GM23338 (cell line): ENCODE measurements around the gene SETBP1. TPM values are rescaled to one million over a fixed set of nuclear protein-coding genes. Genes with fewer than 3 reads are reported as not detected.

Experiments used
- ATAC-seq: fragments of 200-7000 bp; cut with Tn5 transposase; 3 replicates; pipeline ENCODE4 v1.9.1; 2020
- DNase-seq: peaks from one replicate; pipeline ENCODE4 v3.0.0-alpha.2; 2015; ENCODE audit warnings: low spot score
- H2AFZ ChIP-seq: fragments of 200-600 bp; sonication (generic); 2 replicates; pipeline ENCODE4 v1.8.0; 2016; ENCODE audit warnings: antibody characterized with exemption, mild to moderate bottlenecking, moderate library complexity
- H3F3A ChIP-seq: fragments of 200-600 bp; sonication (generic); replicated peaks from 2 replicates; pipeline ENCODE4 v1.8.0; 2017; ENCODE audit warnings: antibody characterized with exemption, mixed run types, low read depth
- H3K27ac ChIP-seq: fragments of 200-600 bp; sonication (generic); 2 replicates; pipeline ENCODE4 v1.6.1; 2016; ENCODE audit warnings: low read depth
- H3K27me3 ChIP-seq: fragments of 200-600 bp; sonication (generic); 2 replicates; pipeline ENCODE4 v1.8.0; 2016; ENCODE audit warnings: mild to moderate bottlenecking, mixed run types, moderate library complexity; ENCODE audit not compliant: insufficient read depth
- H3K36me3 ChIP-seq: fragments of 200-600 bp; sonication (generic); 2 replicates; pipeline ENCODE4 v1.8.0; 2016; ENCODE audit warnings: mild to moderate bottlenecking; ENCODE audit not compliant: insufficient read depth
- H3K4me1 ChIP-seq: fragments of 200-600 bp; sonication (generic); 2 replicates; pipeline ENCODE4 v1.8.0; 2016; ENCODE audit warnings: mild to moderate bottlenecking, moderate library complexity; ENCODE audit not compliant: insufficient read depth
- H3K4me2 ChIP-seq: fragments of 200-600 bp; sonication (generic); 2 replicates; pipeline ENCODE4 v1.7.1; 2017; ENCODE audit warnings: mixed run types
- H3K4me3 ChIP-seq: fragments of 200-600 bp; sonication (generic); 2 replicates; pipeline ENCODE4 v1.6.1; 2016; ENCODE audit warnings: mixed run types
- H3K79me2 ChIP-seq: fragments of 200-600 bp; sonication (generic); replicated peaks from 2 replicates; pipeline ENCODE4 v1.8.0; 2017; ENCODE audit warnings: mild to moderate bottlenecking; ENCODE audit not compliant: insufficient read depth
- H3K9me2 ChIP-seq: fragments of 200-600 bp; sonication (generic); 2 replicates; pipeline ENCODE4 v1.8.0; 2017; ENCODE audit not compliant: insufficient read depth
- H4K20me1 ChIP-seq: fragments of 200-600 bp; sonication (generic); replicated peaks from 2 replicates; pipeline ENCODE4 v1.8.0; 2017; ENCODE audit warnings: mild to moderate bottlenecking; ENCODE audit not compliant: insufficient read depth
- H3K27ac Mint-ChIP-seq: 2 replicates; pipeline ENCODE4 v1.8.0; 2020; ENCODE audit warnings: inconsistent platforms, mild to moderate bottlenecking, moderate library complexity, mixed read lengths
- H3K27me3 Mint-ChIP-seq: 3 replicates; pipeline ENCODE4 v1.8.0; 2022; ENCODE audit warnings: low read depth, mild to moderate bottlenecking, moderate library complexity, mixed read lengths, inconsistent platforms; ENCODE audit not compliant: insufficient read depth, poor library complexity
- H3K36me3 Mint-ChIP-seq: 3 replicates; pipeline ENCODE4 v1.8.0; 2021; ENCODE audit warnings: low read depth, mild to moderate bottlenecking, inconsistent platforms, moderate library complexity, mixed read lengths
- H3K4me1 Mint-ChIP-seq: 3 replicates; pipeline ENCODE4 v1.8.0; 2020; ENCODE audit warnings: mild to moderate bottlenecking, inconsistent platforms, mixed read lengths
- H3K4me3 Mint-ChIP-seq: 3 replicates; pipeline ENCODE4 v1.8.0; 2021; ENCODE audit warnings: moderate library complexity, mild to moderate bottlenecking, inconsistent platforms, mixed read lengths
- H3K9me3 Mint-ChIP-seq: 3 replicates; pipeline ENCODE4 v1.8.0; 2020; ENCODE audit warnings: moderate library complexity, mild to moderate bottlenecking, inconsistent platforms, mixed read lengths
- CREB1 ChIP-seq: fragments of 250-450 bp; sonication (Bioruptor Pico); IDR thresholded peaks from 2 replicates; pipeline ENCODE4 v1.5.0; 2020; ENCODE audit warnings: low read depth, mild to moderate bottlenecking, moderate library complexity
- CTCF ChIP-seq, 2 experiments: fragments of 200-600 bp in 1 of 2; sonication (generic) in 1 of 2; conservative IDR thresholded peaks; 2 replicates each; pipeline versions ENCODE4 v1.5.1 to v1.6.1; 2016 to 2017; ENCODE audit warnings: antibody characterized with exemption in 2 of 2, low read depth in 2 of 2, mild to moderate bottlenecking in 2 of 2, moderate library complexity in 1 of 2
- JUNB ChIP-seq: IDR thresholded peaks from one replicate; pipeline ENCODE4 v1.6.1; 2016; ENCODE audit warnings: antibody characterized with exemption; ENCODE audit not compliant: unreplicated experiment
- REST ChIP-seq: IDR thresholded peaks from one replicate; pipeline ENCODE4 v1.6.1; 2018; ENCODE audit warnings: antibody characterized with exemption; ENCODE audit not compliant: unreplicated experiment
- ZNF462 ChIP-seq: fragments of 250-450 bp; sonication (Bioruptor Pico); IDR thresholded peaks from 2 replicates; pipeline ENCODE4 v1.5.0; 2020; ENCODE audit warnings: mild to moderate bottlenecking, moderate library complexity
- polyA plus RNA-seq: library from polyadenylated mRNA; unstranded; fragments of >200 nt; fragmentation: Nextera tagmentation; extraction: Ambion mirVana; gene quantifications from 2 replicates; pipeline ENCODE4 v1.2.1, GENCODE V29; 2016
- total RNA-seq: library from RNA; depleted of rRNA; stranded (reverse); fragments of >200 nt; shearing (Covaris generic); gene quantifications from 2 replicates; pipeline ENCODE4 v1.2.3, GENCODE V29; 2014

SETBP1 gene
- total and polyA plus RNA-seq, 2 experiments from 2014 or later, result 1.6 to 5.5 TPM

- Mint-ChIP-seq H3K27me3 (no peaks in the 10 kb centered on the region), H3K9me3 (no peaks in the 10 kb centered on the region)
- TF ChIP-seq JUNB (no peak), CTCF (conservative IDR thresholded peaks at IDR 0.05; ENCODE audit: low read depth in 2 of 2) (no peak), REST (no peak)
These were observed 12.3 kb upstream of the SETBP1 start for GRCh38 chr18:44668270-44668975.

GRCh38 chr18:44671914-44672313 lies 8.8 kb upstream of the SETBP1 start:
- H3K27me3 ChIP-seq, result no peaks in the 10 kb centered on the region
- peaks cover 15% of the 10 kb centered on the region; the same call in 2 of the 3 replicates for H3K4me1 Mint-ChIP-seq
- no peak overlapping the region for H3K4me2 ChIP-seq
- no peaks in the 10 kb centered on the region for H3K36me3 Mint-ChIP-seq
- H3K9me2 ChIP-seq, result 0 out of 2 replicates have a peak, but pooled peaks cover 3% of the 10 kb centered on the region
- no peak overlapping the region for H3K4me3 ChIP-seq
- H3K79me2 ChIP-seq, result no peaks in the 10 kb centered on the region
- no peak overlapping the region for H3K4me3 Mint-ChIP-seq
- no peaks in the 10 kb centered on the region for H3K36me3 ChIP-seq
- no peaks in the 10 kb centered on the region for H4K20me1 ChIP-seq
- no peak overlapping the region for H3K27ac ChIP-seq
- no peaks in the 10 kb centered on the region for H3K27me3 Mint-ChIP-seq
- H3F3A ChIP-seq, result no peaks in the 10 kb centered on the region
- H2AFZ ChIP-seq, result no peak overlapping the region
- ATAC-seq (no peak), DNase-seq (no peak)
- H3K27ac Mint-ChIP-seq, result no peak overlapping the region
- no peaks in the 10 kb centered on the region for H3K9me3 Mint-ChIP-seq
- H3K4me1 ChIP-seq, result no peaks in the 10 kb centered on the region; the same call in 1 of the 2 replicates
- no peak for TF ChIP-seq CTCF (conservative IDR thresholded peaks at IDR 0.05; ENCODE audit: low read depth in 2 of 2)
- no peak for TF ChIP-seq CREB1
- TF ChIP-seq ZNF462, result no peak

More at GRCh38 chr18:44668270-44668975, 12.3 kb upstream of the SETBP1 start:
- 0 out of 2 replicates have a peak, but pooled peaks cover 3% of the 10 kb centered on the region for H3K9me2 ChIP-seq
- H3K27me3 ChIP-seq, result no peaks in the 10 kb centered on the region
- no peak overlapping the region for H3K4me2 ChIP-seq
- no peaks in the 10 kb centered on the region for H3F3A ChIP-seq
- DNase-seq (no peak), ATAC-seq (no peak)
- no peaks in the 10 kb centered on the region for H3K36me3 ChIP-seq
- H3K79me2 ChIP-seq, result no peaks in the 10 kb centered on the region
- H3K4me1 ChIP-seq, result no peaks in the 10 kb centered on the region; the same call in 1 of the 2 replicates
- no peak overlapping the region for H2AFZ ChIP-seq
- Mint-ChIP-seq H3K4me1 (peaks cover 12% of the 10 kb centered on the region; the same call in 2 of the 3 replicates), H3K36me3 (no peaks in the 10 kb centered on the region), H3K27ac (no peak overlapping the region), H3K4me3 (no peak overlapping the region)
- H3K4me3 ChIP-seq, result no peak overlapping the region
- H4K20me1 ChIP-seq, result no peaks in the 10 kb centered on the region
- no peak overlapping the region for H3K27ac ChIP-seq
